Activated CD4-positive, alpha-beta T cell treated with anti-CD3 and anti-CD28 coated beads, Interleukin-2, amount 10 ng/mL, durations not matched to agents 7 days and 5 days (primary cell): ENCODE measurements around the gene HDAC10. TPM values are rescaled to one million over a fixed set of nuclear protein-coding genes. Genes with fewer than 3 reads are reported as not detected.
A peak's percentile ranks its signal among the peaks of the same experiment; 100 is the strongest.

Source experiments
- CTCF ChIA-PET: fragments of 350-600 bp; sonication (Branson Sonifier 250); formaldehyde crosslinking; loops from one replicate; lab custom pipeline; 2021; ENCODE audit warnings: antibody characterized with exemption; lab: Charles Lee
- POLR2A ChIA-PET: fragments of 350-600 bp; sonication (Branson Sonifier 250); formaldehyde crosslinking; loops from one replicate; lab custom pipeline; 2021; ENCODE audit warnings: antibody characterized with exemption; lab: Charles Lee
- DNase-seq: peaks from one replicate; pipeline ENCODE4 v3.0.0-alpha.2; 2020
- H3K27ac Mint-ChIP-seq: one replicate; pipeline ENCODE4 v1.8.0; 2021; ENCODE audit warnings: mild to moderate bottlenecking, moderate library complexity, mixed read lengths
- H3K27me3 Mint-ChIP-seq: one replicate; pipeline ENCODE4 v1.8.0; 2021; ENCODE audit warnings: mixed read lengths
- H3K36me3 Mint-ChIP-seq: one replicate; pipeline ENCODE4 v1.8.0; 2021; ENCODE audit warnings: low read depth, mixed read lengths
- H3K4me1 Mint-ChIP-seq: one replicate; pipeline ENCODE4 v1.8.0; 2021; ENCODE audit warnings: mixed read lengths
- H3K4me3 Mint-ChIP-seq: one replicate; pipeline ENCODE4 v1.8.0; 2021; ENCODE audit warnings: mild to moderate bottlenecking, moderate library complexity, mixed read lengths
- H3K9me3 Mint-ChIP-seq: one replicate; pipeline ENCODE4 v1.8.0; 2021; ENCODE audit warnings: mixed read lengths
- total RNA-seq, 2 experiments: library from RNA; stranded (reverse); gene quantifications; one replicate each; pipeline ENCODE4 v1.2.3, GENCODE V29; 2021

Gene HDAC10
- total RNA-seq, 2 experiments from 2014 or later: 68.3 to 93.6 TPM

- H3K4me3 Mint-ChIP-seq: no peak overlapping the region
- H3K27ac Mint-ChIP-seq: no peak overlapping the region
- CTCF ChIA-PET: interaction anchor here (1.1 to 1.4 kb wide), 2 partner anchors 15 to 17 kb away, joined by 4 read pairs; no protein-coding TSS in a partner anchor
- H3K4me1 Mint-ChIP-seq: peaks cover 2% of the 10 kb centered on the region
- no peak for DNase-seq
- no peaks in the 10 kb centered on the region for H3K36me3 Mint-ChIP-seq
- POLR2A ChIA-PET: no interaction called here
- peaks cover 4% of the 10 kb centered on the region for H3K27me3 Mint-ChIP-seq
- no peaks in the 10 kb centered on the region for H3K9me3 Mint-ChIP-seq
Measured at GRCh38 chr22:50256258-50256862, 5.3 kb upstream of the HDAC10 start.

GRCh38 chr22:50255607-50256006, 4.5 kb upstream of the HDAC10 start:
- Mint-ChIP-seq H3K9me3 (no peaks in the 10 kb centered on the region), H3K27ac (no peak overlapping the region), H3K4me3 (no peak overlapping the region), H3K36me3 (no peaks in the 10 kb centered on the region), H3K4me1 (peaks cover 4% of the 10 kb centered on the region), H3K27me3 (peaks cover 4% of the 10 kb centered on the region)
- CTCF ChIA-PET: interaction anchor here (1.1 to 1.4 kb wide), 2 partner anchors 14 to 18 kb away, joined by 4 read pairs; no protein-coding TSS in a partner anchor
- no peak for DNase-seq
- POLR2A ChIA-PET: no interaction called here

GRCh38 chr22:50255099-50255498, 4.0 kb upstream of the HDAC10 start:
- Mint-ChIP-seq H3K4me1 (peaks cover 8% of the 10 kb centered on the region), H3K4me3 (no peak overlapping the region), H3K9me3 (no peaks in the 10 kb centered on the region), H3K36me3 (no peaks in the 10 kb centered on the region), H3K27me3 (peaks cover 3% of the 10 kb centered on the region), H3K27ac (no peak overlapping the region)
- no peak for DNase-seq
- ChIA-PET CTCF (interaction anchor here (1.1 to 1.4 kb wide), 2 partner anchors 13 to 18 kb away, joined by 4 read pairs; no protein-coding TSS in a partner anchor), POLR2A (no interaction called here)

- Mint-ChIP-seq H3K9me3 (no peaks in the 10 kb centered on the region), H3K36me3 (no peaks in the 10 kb centered on the region), H3K4me3 (no peak overlapping the region), H3K4me1 (peaks cover 12% of the 10 kb centered on the region), H3K27ac (no peak overlapping the region), H3K27me3 (peaks cover under 1% of the 10 kb centered on the region)
- CTCF ChIA-PET: no interaction called here
- DNase-seq: no peak
- POLR2A ChIA-PET: no interaction called here
Measured at GRCh38 chr22:50253941-50254340, 2.9 kb upstream of the HDAC10 start.

- Mint-ChIP-seq H3K4me3 (no peak overlapping the region), H3K9me3 (no peaks in the 10 kb centered on the region), H3K36me3 (no peaks in the 10 kb centered on the region), H3K27me3 (no peaks in the 10 kb centered on the region), H3K4me1 (peaks cover 12% of the 10 kb centered on the region), H3K27ac (no peak overlapping the region)
- CTCF ChIA-PET: interaction anchor here (0.7 to 1.1 kb wide), 6 partner anchors 9 to 368 kb away, joined by 3 to 5 read pairs (median 4); no protein-coding TSS in a partner anchor
- DNase-seq: no peak
- POLR2A ChIA-PET: no interaction called here
Measured at GRCh38 chr22:50253046-50253915, 2.2 kb upstream of the HDAC10 start.

- Mint-ChIP-seq H3K4me3 (peak overlapping the region; percentile 27), H3K4me1 (peaks cover 19% of the 10 kb centered on the region), H3K27ac (peak overlapping the region; percentile 68), H3K27me3 (no peaks in the 10 kb centered on the region), H3K36me3 (peaks cover 5% of the 10 kb centered on the region), H3K9me3 (no peaks in the 10 kb centered on the region)
- peak; percentile 76 for DNase-seq
- CTCF ChIA-PET: interaction anchor here (0.7 to 2.2 kb wide), 13 partner anchors 10 to 369 kb away, joined by 3 to 13 read pairs (median 4); no protein-coding TSS in a partner anchor
- POLR2A ChIA-PET: no interaction called here
Measured at GRCh38 chr22:50252082-50253045, 1.3 kb upstream of the HDAC10 start.

DNA sequence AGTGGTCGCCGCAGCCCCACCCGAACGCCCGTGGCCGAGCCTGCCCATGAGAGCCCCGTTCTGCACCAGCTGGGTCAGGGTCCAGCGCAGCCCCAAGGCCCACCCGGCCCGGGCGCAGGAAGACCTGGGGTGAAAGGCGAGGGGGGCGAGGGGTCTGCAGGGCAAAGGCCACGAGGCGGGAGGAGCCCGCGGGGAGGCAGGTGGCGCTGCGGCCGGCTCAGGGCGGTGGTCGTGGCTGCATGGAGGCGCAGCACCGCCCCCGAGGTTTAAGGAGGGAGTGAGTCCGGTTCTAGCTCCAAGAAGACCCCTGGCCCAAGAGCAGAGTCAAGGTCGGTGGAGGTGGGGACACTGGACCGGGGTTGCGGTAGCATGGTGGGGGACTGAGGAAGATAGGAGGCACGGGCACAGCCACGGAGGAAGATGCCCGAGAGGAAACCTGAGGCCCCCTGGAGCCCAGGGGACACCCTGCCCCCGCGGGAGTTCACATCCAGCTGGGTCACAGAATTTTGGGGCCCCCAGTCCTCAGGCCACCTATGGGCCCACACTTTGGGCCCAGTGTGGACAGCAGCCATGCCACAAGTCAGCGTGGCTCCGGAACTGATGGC, 514 bp upstream of the HDAC10 start:
- Mint-ChIP-seq H3K4me3 (peak overlapping the region; percentile 27), H3K9me3 (no peaks in the 10 kb centered on the region), H3K4me1 (peaks cover 19% of the 10 kb centered on the region), H3K27me3 (no peaks in the 10 kb centered on the region), H3K27ac (no peak overlapping the region), H3K36me3 (peaks cover 7% of the 10 kb centered on the region)
- POLR2A ChIA-PET: no interaction called here
- CTCF ChIA-PET: interaction anchor here (0.6 to 2.2 kb wide), 12 partner anchors 8 to 369 kb away, joined by 3 to 13 read pairs (median 4); partner anchors contain the start of gene SCO2
- DNase-seq: no peak

DNA sequence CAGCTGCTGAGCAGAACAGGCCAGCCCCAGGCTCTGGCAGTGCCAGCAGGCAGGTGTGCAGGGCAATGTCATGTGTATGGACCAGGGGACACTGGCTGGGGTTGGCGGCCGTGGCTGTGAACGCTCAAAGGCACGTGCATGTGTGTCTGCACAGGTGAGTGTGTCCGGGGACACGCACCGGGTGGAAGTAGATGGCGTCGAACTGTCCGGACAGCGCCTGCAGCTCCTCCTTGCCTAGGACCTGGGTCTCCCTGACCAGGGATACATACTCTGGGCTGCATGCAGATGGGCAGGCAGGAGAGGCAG, 863 bp downstream of the HDAC10 start:
- Mint-ChIP-seq H3K4me1 (peaks cover 24% of the 10 kb centered on the region), H3K4me3 (peak overlapping the region; percentile 83), H3K27ac (peak overlapping the region; percentile 76), H3K9me3 (no peaks in the 10 kb centered on the region), H3K27me3 (no peaks in the 10 kb centered on the region), H3K36me3 (peaks cover 7% of the 10 kb centered on the region)
- no peak for DNase-seq
- POLR2A ChIA-PET: no interaction called here
- CTCF ChIA-PET: interaction anchor here (1.0 to 2.2 kb wide), 7 partner anchors 8 to 371 kb away, joined by 4 to 13 read pairs (median 6); partner anchors contain the start of gene SCO2

- H3K27ac Mint-ChIP-seq: no peak overlapping the region
- peaks cover 26% of the 10 kb centered on the region for H3K4me1 Mint-ChIP-seq
- peaks cover 9% of the 10 kb centered on the region for H3K36me3 Mint-ChIP-seq
- no peaks in the 10 kb centered on the region for H3K9me3 Mint-ChIP-seq
- POLR2A ChIA-PET: no interaction called here
- H3K27me3 Mint-ChIP-seq: no peaks in the 10 kb centered on the region
- CTCF ChIA-PET: interaction anchor here (0.5 to 1.7 kb wide), 3 partner anchors 276 to 341 kb away, joined by 3 to 4 read pairs (median 3); partner anchors contain the start of gene SCO2
- peak overlapping the region; percentile 83 for H3K4me3 Mint-ChIP-seq
- DNase-seq: no peak
Measured at GRCh38 chr22:50249341-50250248, 1.5 kb downstream of the HDAC10 start.

DNA sequence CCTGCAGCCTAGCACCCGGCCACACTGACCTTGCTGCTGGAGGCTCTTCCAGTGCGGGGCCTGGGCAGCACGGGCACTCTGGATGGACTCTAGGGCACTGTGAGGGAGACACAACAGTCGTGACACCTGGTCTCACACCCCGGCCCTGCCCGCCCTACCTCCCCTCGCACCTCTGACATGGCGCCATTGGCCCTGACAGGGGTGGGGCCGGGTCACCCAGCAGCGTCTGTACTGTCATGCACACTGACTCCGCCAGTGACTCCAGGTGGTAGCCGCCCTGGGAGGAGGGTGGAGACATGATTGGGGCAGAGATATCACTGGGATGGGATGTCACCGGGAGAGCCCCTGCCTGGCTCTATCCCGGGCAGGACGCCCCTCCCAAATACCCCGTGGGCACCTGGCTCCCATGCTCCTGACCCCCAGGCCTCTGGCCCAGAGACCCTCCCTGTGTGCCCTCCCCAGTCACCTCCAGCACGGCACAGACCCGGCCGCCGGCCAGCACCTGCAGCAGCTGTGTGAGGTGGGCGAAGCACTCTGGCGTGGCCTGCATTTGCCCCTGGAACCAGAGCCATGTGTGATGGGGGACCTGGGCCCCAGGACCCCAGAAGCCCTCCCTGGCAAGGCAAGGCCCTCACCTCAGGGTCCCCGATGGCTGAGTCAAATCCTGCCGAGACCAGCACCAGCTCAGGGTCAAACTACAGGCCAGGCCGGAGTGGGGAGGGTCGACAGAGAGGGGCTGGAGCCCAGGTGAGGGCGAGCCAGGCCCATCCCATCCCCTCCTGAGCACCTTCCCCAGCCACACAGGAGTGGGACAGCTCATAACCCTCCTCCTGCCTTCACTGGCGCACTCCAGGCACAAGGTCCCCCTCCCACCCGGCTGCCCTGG, 2.6 kb downstream of the HDAC10 start:
- no peaks in the 10 kb centered on the region for H3K9me3 Mint-ChIP-seq
- peaks cover 9% of the 10 kb centered on the region for H3K36me3 Mint-ChIP-seq
- no peak overlapping the region for H3K4me3 Mint-ChIP-seq
- peaks cover 28% of the 10 kb centered on the region for H3K4me1 Mint-ChIP-seq
- CTCF ChIA-PET: interaction anchor here (0.5 to 1.0 kb wide), 2 partner anchors 277 to 342 kb away, joined by 3 read pairs; partner anchors contain the start of gene SCO2
- DNase-seq: no peak
- H3K27me3 Mint-ChIP-seq: no peaks in the 10 kb centered on the region
- POLR2A ChIA-PET: no interaction called here
- no peak overlapping the region for H3K27ac Mint-ChIP-seq
